ENCODE results near the gene TRA2A. TPM values are rescaled to one million over a fixed set of nuclear protein-coding genes. Genes with fewer than 3 reads are reported as not detected.
"Not testable (repeated sequence)": the region's sequence is repeated elsewhere in the genome, so short reads cannot be mapped to it uniquely, and the experiment has no call there.

The TRA2A gene
- total RNA-seq, 1 donor from 2014 or later = 58.3 TPM

- DNase-seq (ENCODE audit: low spot score) = no peak
- Mint-ChIP-seq H3K27me3 (ENCODE audit: low read depth) (no peaks in the 10 kb centered on the region), H3K9me3 (ENCODE audit: low read depth) (no peaks in the 10 kb centered on the region), H3K27ac (ENCODE audit: unreplicated experiment) (no peak overlapping the region), H3K36me3 (ENCODE audit: low read depth) (no peaks in the 10 kb centered on the region), H3K4me3 (ENCODE audit: unreplicated experiment) (no peak overlapping the region), H3K4me1 (ENCODE audit: low read depth) (no peaks in the 10 kb centered on the region)
- no peak for TF ChIP-seq CTCF (IDR thresholded peaks at IDR 0.05)
Observed at GRCh38 chr7:23491502-23491901, 40.3 kb downstream of the TRA2A start.

- Mint-ChIP-seq H3K27ac (ENCODE audit: unreplicated experiment) (no peak overlapping the region), H3K27me3 (ENCODE audit: low read depth) (no peaks in the 10 kb centered on the region), H3K9me3 (ENCODE audit: low read depth) (no peaks in the 10 kb centered on the region), H3K4me3 (ENCODE audit: unreplicated experiment) (no peak overlapping the region), H3K4me1 (ENCODE audit: low read depth) (no peaks in the 10 kb centered on the region), H3K36me3 (ENCODE audit: low read depth) (no peaks in the 10 kb centered on the region)
- no peak for TF ChIP-seq CTCF (IDR thresholded peaks at IDR 0.05)
- DNase-seq (ENCODE audit: low spot score) = no peak
Observed at GRCh38 chr7:23490357-23491135, 41.2 kb downstream of the TRA2A start.

GRCh38 chr7:23488714-23489113 is 43.1 kb downstream of the TRA2A start:
- not testable (repeated sequence) for H3K9me3 Mint-ChIP-seq (ENCODE audit: low read depth); H3K4me3 Mint-ChIP-seq (ENCODE audit: unreplicated experiment); DNase-seq (ENCODE audit: low spot score); H3K27ac Mint-ChIP-seq (ENCODE audit: unreplicated experiment); H3K4me1 Mint-ChIP-seq (ENCODE audit: low read depth); H3K27me3 Mint-ChIP-seq (ENCODE audit: low read depth); H3K36me3 Mint-ChIP-seq (ENCODE audit: low read depth)

- no peak overlapping the region for H3K4me3 Mint-ChIP-seq (ENCODE audit: unreplicated experiment)
- no peak for TF ChIP-seq CTCF (IDR thresholded peaks at IDR 0.05)
- H3K27ac Mint-ChIP-seq (ENCODE audit: unreplicated experiment) = no peak overlapping the region
- DNase-seq (ENCODE audit: low spot score) = no peak
- H3K27me3 Mint-ChIP-seq (ENCODE audit: low read depth) = no peaks in the 10 kb centered on the region
- no peaks in the 10 kb centered on the region for H3K4me1 Mint-ChIP-seq (ENCODE audit: low read depth)
- H3K36me3 Mint-ChIP-seq (ENCODE audit: low read depth) = no peaks in the 10 kb centered on the region
- no peaks in the 10 kb centered on the region for H3K9me3 Mint-ChIP-seq (ENCODE audit: low read depth)
Observed at GRCh38 chr7:23487670-23488069, 44.1 kb downstream of the TRA2A start.

- Mint-ChIP-seq H3K4me3 (ENCODE audit: unreplicated experiment) (no peak overlapping the region), H3K27me3 (ENCODE audit: low read depth) (no peaks in the 10 kb centered on the region), H3K36me3 (ENCODE audit: low read depth) (no peaks in the 10 kb centered on the region), H3K4me1 (ENCODE audit: low read depth) (no peaks in the 10 kb centered on the region), H3K27ac (ENCODE audit: unreplicated experiment) (no peak overlapping the region), H3K9me3 (ENCODE audit: low read depth) (no peaks in the 10 kb centered on the region)
- no peak for DNase-seq (ENCODE audit: low spot score)
- TF ChIP-seq CTCF (IDR thresholded peaks at IDR 0.05) = no peak
Observed at GRCh38 chr7:23486002-23486773, 45.6 kb downstream of the TRA2A start.

Measured in chondrocyte (in vitro differentiated cells).